ENCODE data around the gene NRXN2. TPM values are rescaled to one million over a fixed set of nuclear protein-coding genes. Genes with fewer than 3 reads are reported as not detected.

Gene NRXN2
- total and polyA plus RNA-seq, 2 donors (not counting 3 experiments of a cell fraction or from before 2014, with no cell fraction given), result not detected

DNA sequence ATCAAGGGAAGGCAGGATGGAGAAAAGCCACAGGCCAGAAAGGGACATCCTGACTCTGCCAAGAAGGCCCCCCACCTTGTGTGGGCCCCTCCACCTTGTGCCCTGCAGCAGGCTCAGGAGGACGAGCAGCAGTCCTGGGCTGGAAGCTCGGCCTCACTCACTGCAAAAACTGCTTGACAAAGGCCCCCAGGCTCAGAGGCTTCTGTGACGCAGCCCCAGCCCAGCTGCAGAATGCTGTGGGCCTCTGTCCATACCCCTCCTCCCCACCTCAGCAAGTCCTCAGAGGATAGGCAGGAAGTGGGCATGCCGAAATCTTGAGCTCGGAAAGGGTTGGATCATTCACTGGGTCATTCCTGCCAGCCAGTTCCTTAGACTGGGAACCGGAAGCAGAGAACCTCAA lies 61.9 kb downstream of the NRXN2 start:
- POLR2A ChIA-PET, result no interaction called here
- H3K9me3 ChIP-seq (replicated peaks; ENCODE audit: control insufficient read depth, insufficient read depth, low read length), result no peaks in the 10 kb centered on the region
- H3K27ac ChIP-seq (ENCODE audit: insufficient read depth, low read depth, low read length), result no peak overlapping the region
- no peaks in the 10 kb centered on the region for H4K20me1 ChIP-seq (replicated peaks; ENCODE audit: control insufficient read depth, extremely low read depth, insufficient read depth, low read length)
- no peak overlapping the region for H3K9ac ChIP-seq (replicated peaks; ENCODE audit: extremely low read depth, insufficient read depth, low read length)
- H3K4me3 ChIP-seq (replicated peaks in 1 of 3; ENCODE audit: insufficient read depth in 1 of 3, low read depth in 1 of 3, low read length in 3 of 3), result no peak overlapping the region
- H3K27me3 ChIP-seq (ENCODE audit: control insufficient read depth in 2 of 2, insufficient read depth in 2 of 2, low read length in 2 of 2), result no peaks in the 10 kb centered on the region
- no peak for FAIRE-seq
- H3K79me2 ChIP-seq (ENCODE audit: control insufficient read depth, insufficient read depth, low read length), result no peaks in the 10 kb centered on the region
- no peak for DNase-seq (ENCODE audit: low read depth, low spot score)
- dilution Hi-C loops (cut with MboI; ENCODE audit: extremely low pct_ligation_motif_present, low sequenced_read_pairs) (no loop called here), intact Hi-C loops (cut with micrococcal nuclease) (no loop called here)
- TF ChIP-seq, protein P1, sequence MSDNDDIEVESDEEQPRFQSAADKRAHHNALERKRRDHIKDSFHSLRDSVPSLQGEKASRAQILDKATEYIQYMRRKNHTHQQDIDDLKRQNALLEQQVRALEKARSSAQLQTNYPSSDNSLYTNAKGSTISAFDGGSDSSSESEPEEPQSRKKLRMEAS (IDR thresholded peaks at IDR 0.05; ENCODE audit: insufficient read depth, insufficient read length), result no peak
- TF ChIP-seq, protein P2, sequence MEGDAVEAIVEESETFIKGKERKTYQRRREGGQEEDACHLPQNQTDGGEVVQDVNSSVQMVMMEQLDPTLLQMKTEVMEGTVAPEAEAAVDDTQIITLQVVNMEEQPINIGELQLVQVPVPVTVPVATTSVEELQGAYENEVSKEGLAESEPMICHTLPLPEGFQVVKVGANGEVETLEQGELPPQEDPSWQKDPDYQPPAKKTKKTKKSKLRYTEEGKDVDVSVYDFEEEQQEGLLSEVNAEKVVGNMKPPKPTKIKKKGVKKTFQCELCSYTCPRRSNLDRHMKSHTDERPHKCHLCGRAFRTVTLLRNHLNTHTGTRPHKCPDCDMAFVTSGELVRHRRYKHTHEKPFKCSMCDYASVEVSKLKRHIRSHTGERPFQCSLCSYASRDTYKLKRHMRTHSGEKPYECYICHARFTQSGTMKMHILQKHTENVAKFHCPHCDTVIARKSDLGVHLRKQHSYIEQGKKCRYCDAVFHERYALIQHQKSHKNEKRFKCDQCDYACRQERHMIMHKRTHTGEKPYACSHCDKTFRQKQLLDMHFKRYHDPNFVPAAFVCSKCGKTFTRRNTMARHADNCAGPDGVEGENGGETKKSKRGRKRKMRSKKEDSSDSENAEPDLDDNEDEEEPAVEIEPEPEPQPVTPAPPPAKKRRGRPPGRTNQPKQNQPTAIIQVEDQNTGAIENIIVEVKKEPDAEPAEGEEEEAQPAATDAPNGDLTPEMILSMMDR (IDR thresholded peaks at IDR 0.05; ENCODE audit: extremely low read depth in 1 of 2, insufficient read depth in 1 of 2, low read depth in 1 of 2, low read length in 2 of 2), result no peak
- TF ChIP-seq POLR2AphosphoS5 (IDR thresholded peaks at IDR 0.05; ENCODE audit: insufficient read depth, low read depth, low read length) (no peak), FOS (IDR thresholded peaks at IDR 0.05; ENCODE audit: borderline replicate concordance, insufficient read depth, low read length) (no peak), EZH2 (IDR thresholded peaks at IDR 0.05; ENCODE audit: borderline replicate concordance, low read depth, low read length, severe bottlenecking) (no peak), MYC (IDR thresholded peaks at IDR 0.05; ENCODE audit: low read depth, low read length) (no peak), GATA2 (IDR thresholded peaks at IDR 0.05; ENCODE audit: insufficient read depth, insufficient read length, low read depth, low read length) (no peak), JUN (IDR thresholded peaks at IDR 0.05; ENCODE audit: borderline replicate concordance, insufficient read depth, insufficient read length, low read depth) (no peak), POLR2A (IDR thresholded peaks at IDR 0.05; ENCODE audit: low read depth, low read length) (no peak)
- no TSS peak for BruUV-seq (replicated peaks)
- H2AFZ ChIP-seq (ENCODE audit: low read depth, low read length), result no peak overlapping the region
- no peak overlapping the region for H3K4me2 ChIP-seq (ENCODE audit: insufficient read depth, low read length)
- H3K9me1 ChIP-seq (replicated peaks; ENCODE audit: control insufficient read depth, extremely low read depth, insufficient read depth, low read length), result no peaks in the 10 kb centered on the region
- H3K4me1 ChIP-seq (ENCODE audit: control insufficient read depth, extremely low read depth, insufficient read depth, low read length), result no peaks in the 10 kb centered on the region
- no peaks in the 10 kb centered on the region for H3K36me3 ChIP-seq (ENCODE audit: control insufficient read depth in 2 of 2, extremely low read depth in 1 of 2, insufficient read depth in 2 of 2, low read length in 2 of 2)
- CTCF ChIA-PET, result no interaction called here

Data from endothelial cell of umbilical vein (primary cell).